Measurements from ENCODE around the gene SP2.
A peak's percentile ranks its signal among the peaks of the same experiment; 100 is the strongest.

SP2 gene

DNA sequence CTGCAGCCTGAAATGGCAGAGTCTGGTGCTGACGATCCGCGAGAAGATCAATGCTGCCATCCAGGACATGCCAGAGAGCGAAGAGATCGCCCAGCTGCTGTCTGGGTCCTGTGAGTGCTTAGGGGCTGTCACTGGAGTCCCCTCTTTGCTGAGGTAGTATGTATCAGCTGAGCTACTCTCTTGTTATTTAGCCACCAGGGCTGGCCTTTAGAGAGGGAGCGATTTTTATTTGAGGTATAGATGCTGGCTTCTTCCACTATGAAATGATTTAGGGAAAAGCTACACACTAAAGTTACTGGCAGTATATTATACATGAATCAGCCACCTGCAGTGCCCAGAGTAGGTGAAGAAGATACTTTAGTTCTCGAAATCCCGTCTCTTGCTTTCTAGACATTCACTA lies 77.5 kb downstream of the SP2 start:
- DNase-seq (ENCODE audit: low read depth): no peak

DNA sequence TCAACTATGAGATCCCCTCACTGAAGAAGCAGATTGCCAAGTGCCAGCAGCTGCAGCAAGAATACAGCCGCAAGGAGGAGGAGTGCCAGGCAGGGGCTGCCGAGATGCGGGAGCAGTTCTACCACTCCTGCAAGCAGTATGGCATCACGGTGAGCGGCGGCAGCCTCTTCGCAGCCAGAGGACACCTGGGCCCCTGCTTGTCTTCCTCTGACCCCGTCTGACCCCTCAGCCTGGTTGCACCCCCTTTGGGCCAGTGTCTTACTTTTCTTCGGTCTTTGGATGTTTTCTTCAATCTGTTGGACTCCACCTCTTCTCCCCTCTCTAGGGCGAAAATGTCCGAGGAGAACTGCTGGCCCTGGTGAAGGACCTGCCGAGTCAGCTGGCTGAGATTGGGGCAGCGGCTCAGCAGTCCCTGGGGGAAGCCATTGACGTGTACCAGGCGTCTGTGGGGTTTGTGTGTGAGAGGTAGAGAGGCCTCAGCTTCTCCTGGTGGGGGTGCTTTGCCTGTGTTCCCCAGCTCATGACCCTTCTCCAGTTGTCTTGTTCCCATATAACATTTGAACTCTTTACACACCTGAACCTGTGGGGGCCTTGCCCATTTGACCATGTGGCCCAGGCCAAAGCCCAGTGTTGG lies 79.3 kb downstream of the SP2 start:
- DNase-seq (ENCODE audit: low read depth): no peak

DNA sequence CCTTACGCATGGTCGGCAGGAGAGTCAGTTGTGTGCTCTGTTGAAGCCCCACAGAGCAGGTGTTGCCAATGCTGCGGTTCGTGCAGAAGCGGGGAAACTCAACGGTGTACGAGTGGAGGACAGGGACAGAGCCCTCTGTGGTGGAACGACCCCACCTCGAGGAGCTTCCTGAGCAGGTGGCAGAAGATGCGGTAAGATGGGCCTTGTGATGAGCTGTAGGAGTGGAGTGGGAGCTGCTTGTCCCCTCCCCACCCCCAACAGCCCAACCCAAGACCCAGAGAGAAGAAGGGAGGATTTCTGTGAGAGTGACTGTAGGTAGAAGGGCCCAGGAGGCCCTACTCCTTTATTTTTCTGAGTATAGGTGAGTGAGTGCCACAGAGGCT lies 79.8 kb downstream of the SP2 start:
- DNase-seq (ENCODE audit: low read depth): no peak

DNA sequence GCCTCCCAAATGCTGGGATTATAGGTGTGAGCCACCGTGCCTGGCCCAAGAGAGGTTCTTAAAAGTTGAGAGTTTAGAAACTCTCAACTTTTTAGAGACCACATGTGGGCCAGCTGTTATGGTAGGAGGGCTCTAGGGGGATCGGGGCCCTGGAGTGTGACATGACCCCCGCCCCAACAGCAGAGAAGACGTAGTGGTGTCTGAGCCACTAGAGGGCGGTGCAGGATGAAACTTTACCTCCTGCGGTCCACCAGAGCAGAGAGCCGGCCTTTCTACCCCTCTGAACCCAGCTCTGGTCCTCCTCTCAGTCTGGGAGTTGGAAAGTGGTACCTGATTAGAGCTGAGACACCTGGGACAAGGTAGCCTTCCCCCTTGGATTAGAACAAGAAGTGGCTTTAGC lies 82.3 kb downstream of the SP2 start:
- DNase-seq (ENCODE audit: low read depth): peak; percentile 77

Measured in ELR (cell line).